Activated naive CD4-positive, alpha-beta T cell (primary cell): ENCODE measurements around the gene SLC25A13.

Source experiments
- DNase-seq, 4 experiments: peaks; one replicate each; lab custom pipeline; 2025; lab: John Stamatoyannopoulos, UW

The SLC25A13 gene

DNA sequence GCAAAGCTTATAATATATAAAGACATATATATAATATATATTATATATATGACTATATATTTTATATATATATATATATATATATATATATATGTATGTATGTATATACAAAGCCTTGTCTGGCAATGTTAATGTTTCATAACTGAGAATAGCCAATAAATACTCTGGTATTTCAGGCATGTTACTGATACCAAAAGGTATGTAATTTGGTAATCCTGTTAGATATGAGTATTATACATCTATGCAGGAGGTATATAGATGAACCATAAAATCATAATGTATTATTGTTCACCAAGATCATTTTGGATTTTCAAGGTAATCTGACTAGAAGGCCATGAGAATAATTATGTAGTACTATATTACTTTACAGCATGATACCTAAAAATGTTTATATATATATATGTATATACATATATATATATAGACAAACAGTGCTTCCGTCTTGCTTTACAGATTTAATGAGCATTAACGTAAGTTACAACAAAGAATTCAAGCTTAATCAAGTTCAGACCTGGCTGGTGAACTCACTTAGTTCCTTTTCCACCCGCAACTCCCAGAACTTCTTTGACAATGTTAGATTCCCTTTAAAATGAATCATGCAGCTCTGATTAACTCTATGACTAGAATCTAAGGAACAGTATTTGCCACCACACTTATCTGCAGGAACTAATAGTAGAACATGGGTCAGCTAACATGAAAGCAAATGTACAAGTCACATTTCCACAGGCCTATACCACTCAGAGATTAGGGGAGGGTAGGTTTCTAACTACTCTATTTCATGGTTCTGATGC lies 82.7 kb downstream of the SLC25A13 start:
- DNase-seq = no peak

DNA sequence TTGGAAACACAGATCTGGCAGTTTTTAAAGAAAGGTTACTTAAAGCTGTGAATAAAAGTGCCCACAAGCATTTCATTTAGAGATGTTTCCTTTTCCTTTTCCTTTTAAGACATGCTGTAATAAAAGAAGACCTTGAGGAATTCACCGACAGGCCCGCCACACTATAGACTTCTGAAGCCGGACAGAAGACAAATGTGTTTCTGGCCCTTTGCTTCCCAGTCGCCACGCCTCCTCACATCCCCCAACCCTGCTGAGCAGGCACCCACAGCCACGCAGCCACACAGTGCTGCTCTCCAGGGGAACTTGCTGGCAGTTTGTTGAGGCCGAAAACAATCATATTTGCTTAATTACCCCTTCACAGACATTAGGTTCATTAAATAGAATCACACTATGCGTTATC lies 83.4 kb downstream of the SLC25A13 start:
- DNase-seq = no peak

- no peak for DNase-seq
Measured at GRCh38 chr7:96237040-96237439, 84.9 kb downstream of the SLC25A13 start.

GRCh38 chr7:96236198-96237039 lies 85.5 kb downstream of the SLC25A13 start:
- DNase-seq = no peak

- DNase-seq = no peak
Measured at GRCh38 chr7:96235281-96235680, 86.6 kb downstream of the SLC25A13 start.

DNA sequence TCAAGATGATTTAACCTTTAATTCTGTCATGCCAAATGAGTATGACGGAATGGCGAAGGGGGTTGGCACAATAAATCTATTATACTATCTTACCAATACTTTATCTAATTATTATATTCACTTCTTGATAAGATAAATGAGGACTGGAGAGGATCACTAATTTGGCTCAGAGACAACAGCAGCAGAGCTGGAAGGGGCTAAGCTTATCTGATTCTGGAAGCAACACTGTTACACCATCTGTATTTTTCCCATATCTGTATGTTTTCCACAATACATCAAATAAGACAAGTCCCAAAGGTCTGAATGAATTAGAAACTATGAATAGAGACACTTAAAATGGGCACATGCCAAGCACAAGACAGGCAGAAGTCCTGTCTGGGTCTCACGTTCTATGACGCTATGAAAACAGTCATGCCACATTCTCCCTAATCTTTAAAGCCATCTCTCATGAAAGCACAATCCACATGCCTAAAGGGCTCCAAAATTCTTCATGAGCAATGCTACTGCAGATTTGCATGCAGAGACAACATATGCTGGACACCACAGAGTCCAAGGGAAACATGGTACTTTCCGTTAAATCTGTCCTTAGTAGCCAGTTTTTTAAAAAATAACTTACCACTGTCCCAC lies 88.3 kb downstream of the SLC25A13 start:
- no peak for DNase-seq

DNA sequence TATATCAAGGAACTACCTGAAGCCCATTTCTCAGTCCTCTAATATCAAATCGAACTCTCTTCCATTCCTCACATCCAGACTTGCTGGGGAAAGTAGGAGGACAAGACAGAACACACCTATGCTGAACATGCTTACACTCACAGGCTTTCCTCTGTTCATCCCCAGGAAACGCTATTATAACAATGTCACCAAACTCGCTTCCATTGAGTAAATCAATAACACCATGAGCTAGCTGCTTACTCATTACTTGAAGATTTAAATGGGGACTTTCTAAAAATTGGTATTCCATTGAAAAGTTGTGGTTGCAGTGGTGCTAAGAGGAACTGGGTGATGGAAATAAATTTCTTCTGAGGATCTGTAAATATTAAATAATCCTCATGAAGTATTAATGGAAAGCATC lies 88.8 kb downstream of the SLC25A13 start:
- no peak for DNase-seq

- no peak for DNase-seq
Measured at GRCh38 chr7:96228760-96229159, 93.1 kb downstream of the SLC25A13 start.

DNA sequence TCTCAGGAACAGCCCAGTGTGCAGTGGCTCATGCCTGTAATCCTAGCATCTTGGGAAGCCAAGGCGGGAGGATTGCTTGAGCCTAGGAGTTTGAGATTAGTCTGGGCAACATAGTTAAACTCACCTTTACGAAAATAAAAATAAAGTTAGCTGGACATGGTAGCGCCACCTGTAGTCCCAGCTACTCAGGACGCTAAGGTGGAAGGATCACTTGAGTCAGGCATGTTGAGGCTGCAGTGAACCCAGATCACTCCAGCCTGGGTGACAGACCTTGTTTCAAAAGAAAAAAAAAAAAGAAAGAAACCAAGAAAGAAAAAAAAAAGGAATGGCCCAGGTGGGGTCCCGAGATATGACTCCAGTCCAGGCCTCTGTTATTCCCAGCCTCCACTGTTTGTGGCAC lies 96.6 kb downstream of the SLC25A13 start:
- DNase-seq = no peak

DNA sequence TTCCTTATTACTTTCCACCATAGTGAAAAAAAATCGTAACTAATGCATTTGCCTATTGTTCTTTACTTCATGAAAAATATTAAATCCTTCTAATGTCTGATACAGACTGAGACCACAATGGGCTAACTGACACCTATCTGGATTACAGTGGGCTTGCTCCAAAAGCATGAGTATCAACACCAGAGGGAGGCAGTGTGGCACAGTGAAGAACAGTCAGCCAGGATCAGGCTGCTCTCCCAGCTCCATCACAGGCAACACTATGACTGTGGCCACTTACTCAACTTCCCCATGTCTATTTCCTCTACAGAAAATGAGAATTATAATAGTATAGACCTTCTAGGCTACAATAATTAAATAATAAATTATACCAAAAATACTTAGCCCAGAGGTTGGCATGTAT lies 97.2 kb downstream of the SLC25A13 start:
- no peak for DNase-seq

DNA sequence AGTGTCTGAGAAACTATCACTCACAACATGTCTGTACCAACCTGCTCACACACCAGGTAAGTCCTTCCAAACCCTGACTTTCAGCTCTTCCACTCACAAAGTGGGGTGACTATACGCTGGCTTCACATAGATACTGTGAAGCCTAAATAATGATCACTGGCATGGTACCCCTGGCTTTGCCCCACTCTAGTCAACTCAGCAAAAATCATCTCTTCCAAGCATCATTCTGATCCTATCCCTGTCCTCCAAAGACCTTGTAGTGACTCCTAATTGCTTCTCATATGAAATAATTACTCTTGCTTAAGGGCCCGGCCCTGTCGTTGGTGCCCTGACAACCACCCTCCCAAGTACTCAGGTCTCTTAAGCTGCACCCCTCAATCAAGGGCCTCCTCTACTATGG lies 97.8 kb downstream of the SLC25A13 start:
- no peak for DNase-seq

DNA sequence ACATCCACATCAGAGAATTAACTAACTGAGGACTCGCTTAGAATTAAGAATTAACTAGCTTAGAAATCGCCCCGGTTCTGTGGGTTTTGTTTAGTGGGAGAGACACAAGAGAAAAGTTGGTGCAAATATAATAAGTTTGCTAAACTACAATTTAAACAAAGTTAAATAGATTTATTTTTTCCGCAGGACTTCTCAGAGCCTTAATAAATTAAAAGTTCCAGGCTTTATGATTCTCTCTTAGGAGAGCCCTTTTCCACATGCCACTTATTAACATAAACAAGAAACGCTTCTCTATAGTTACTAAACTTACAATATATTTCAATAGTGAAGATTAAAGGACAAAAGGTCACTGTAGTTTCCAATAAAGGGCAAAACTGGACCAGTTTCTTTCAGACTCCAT lies 100.0 kb downstream of the SLC25A13 start:
- no peak for DNase-seq

DNA sequence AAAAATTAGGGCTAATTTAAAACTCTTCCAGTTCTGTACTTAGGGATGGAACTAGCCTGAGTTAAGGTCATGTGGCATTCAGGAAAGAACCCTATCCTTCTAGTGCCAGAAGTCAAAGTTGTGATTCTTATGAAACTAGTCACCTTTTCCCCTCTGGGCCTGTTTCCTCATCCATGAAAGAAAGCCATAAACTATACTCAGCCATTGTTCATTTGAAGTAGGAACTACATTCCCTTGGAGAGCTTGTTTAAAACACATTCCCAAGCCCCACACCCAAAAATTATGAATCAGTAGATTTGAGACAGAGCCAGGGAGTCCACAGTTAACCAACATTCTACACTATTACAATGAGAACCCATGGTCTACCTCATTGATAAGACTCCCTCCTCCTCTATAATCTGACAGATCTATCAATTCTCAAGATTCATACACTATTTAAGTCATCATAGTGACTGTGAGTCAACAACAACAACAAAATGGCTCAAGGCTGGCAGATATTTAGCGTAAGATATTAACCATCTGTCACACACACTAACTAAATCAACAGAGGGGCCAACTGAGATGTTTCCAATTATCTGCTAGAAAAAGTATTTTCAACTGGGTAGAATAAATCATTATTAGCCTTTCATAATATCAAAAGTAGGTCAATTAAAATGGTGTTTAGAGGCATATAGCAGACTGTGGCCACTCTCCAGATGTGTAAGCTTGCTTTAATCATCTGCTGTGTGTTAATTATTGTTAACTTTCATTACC lies 102.3 kb downstream of the SLC25A13 start:
- no peak for DNase-seq

- DNase-seq = no peak
Measured at GRCh38 chr7:96218664-96219243, 103.1 kb downstream of the SLC25A13 start.

DNA sequence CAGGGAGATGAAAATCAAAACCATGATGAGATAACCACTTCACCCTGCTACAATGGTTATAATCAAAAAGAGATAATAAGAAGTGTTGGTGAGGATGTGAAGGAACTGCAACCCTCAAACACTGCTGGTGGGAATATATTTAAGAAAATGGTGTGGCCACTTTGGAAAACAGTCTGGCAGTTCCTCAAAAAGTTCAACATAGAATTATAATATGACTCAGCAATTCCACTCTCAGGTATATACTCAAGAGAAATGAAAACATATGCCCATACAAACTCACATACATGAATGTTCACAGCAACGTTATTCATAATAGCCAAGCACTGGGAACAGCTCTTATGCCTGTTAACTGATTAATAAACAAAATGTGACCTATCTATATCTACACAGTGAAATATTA lies 104.8 kb downstream of the SLC25A13 start:
- no peak for DNase-seq

DNA sequence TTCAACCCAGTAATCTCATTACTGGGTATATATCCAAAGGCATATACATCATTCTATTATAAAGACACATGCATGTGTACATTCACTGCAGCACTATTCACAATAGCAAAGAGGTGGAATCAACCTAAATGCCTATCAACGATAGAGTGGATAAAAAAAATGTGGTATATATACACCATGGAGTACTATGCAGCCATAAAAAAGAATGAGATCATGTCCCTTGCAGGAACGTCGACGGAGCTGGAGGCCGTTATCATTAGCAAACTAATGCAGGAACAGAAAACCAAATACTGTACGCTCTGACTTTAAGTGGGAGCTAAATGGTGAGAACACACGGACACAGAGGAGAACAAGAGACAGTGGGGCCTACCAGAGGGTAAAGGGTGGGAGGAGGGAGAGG lies 105.5 kb downstream of the SLC25A13 start:
- DNase-seq = no peak

DNA sequence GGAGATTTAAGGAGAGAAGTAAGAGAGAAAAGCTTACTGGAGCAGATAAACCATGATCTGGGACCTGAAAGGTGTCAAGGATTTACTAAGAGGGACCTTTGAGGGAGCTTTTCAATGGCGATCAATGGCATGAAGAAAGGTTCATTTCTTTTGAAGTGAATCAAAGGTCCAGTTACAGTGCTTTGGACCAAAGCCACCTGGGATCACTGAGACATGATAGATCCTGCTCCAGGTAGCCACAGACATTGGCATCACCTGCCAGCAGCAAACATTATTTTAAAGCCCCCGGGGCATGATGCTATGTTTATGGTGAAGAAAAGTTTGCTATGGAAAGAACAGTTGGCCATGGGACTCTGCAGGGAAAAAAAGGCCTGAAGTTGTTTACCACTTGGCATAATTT lies 109.4 kb downstream of the SLC25A13 start:
- DNase-seq = no peak

GRCh38 chr7:96211954-96212353 lies 109.9 kb downstream of the SLC25A13 start:
- no peak for DNase-seq

- no peak for DNase-seq
Measured at GRCh38 chr7:96205665-96206064, 116.2 kb downstream of the SLC25A13 start.

GRCh38 chr7:96204601-96205000 lies 117.3 kb downstream of the SLC25A13 start:
- DNase-seq = no peak

GRCh38 chr7:96203786-96204185 lies 118.1 kb downstream of the SLC25A13 start:
- DNase-seq = no peak

- no peak for DNase-seq
Measured at GRCh38 chr7:96202102-96202501, 119.8 kb downstream of the SLC25A13 start.
